ENCODE measurements around the gene CYP19A1. TPM values are rescaled to one million over a fixed set of nuclear protein-coding genes. Genes with fewer than 3 reads are reported as not detected.

The CYP19A1 gene
- total and polyA plus RNA-seq, 9 of the 15 experiments (the other 6 are each of a cell fraction or from before 2014, with no cell fraction given) = 0.16 to 0.63 (median 0.47) TPM; not detected in 3

DNA sequence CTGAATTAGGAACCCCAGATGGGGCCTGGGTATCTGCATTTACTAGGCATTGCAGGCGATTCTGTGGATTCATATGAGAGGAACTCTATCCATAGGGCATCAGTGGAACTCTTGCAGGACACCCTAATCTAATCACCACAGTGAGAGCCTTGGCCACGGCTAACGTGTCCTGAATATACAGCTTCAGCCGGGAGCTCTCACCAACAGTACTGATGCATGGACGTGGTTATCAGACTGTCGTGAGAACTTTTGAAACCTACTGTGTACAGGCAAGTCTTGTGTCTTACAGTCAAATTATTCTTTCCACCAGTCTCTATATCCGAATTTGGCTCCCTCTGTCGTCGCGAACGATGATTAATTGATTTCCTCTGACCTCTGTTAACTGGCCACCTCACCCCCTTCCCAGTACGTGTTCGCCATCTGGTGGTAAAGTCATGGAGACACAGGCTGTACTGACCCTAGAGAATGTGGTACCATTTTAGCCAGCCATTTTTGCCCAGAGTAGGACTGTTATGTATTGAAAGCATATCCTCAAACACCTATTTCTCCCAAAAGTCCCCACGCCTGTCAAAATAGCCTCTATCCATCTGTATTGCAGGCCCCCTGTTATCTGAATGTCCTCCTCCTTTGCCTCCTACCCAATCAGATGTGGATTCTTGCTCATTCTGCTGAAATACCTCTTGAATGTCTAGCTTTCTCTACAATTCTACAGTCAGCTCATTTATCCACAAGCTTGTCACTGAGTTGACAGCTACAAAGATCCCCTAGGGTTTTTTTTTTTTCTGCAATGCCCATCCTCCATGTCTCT is 42.8 kb upstream of the CYP19A1 start:
- intact Hi-C loops (cut with micrococcal nuclease) (loop anchor here (1.0 to 5.0 kb wide), 5 partner anchors 84 to 218 kb away; no protein-coding TSS in a partner anchor), in situ Hi-C loops (cut with MboI) (no loop called here)
- POLR2A ChIA-PET = no interaction called here
- Histone ChIP-seq H3K79me2 (ENCODE audit: control insufficient read depth, insufficient read depth, low read length) (no peaks in the 10 kb centered on the region), H3K4me1 (replicated peaks in 1 of 2; ENCODE audit: control insufficient read depth in 2 of 2, insufficient read depth in 2 of 2, low read length in 2 of 2) (no peaks in the 10 kb centered on the region; a peak in 1 of 5 replicates), H3K27ac (ENCODE audit: extremely low read depth, low read depth, low read length) (no peak overlapping the region), H3K9me1 (ENCODE audit: control insufficient read depth, insufficient read depth, low read length) (no peaks in the 10 kb centered on the region), H2AFZ (ENCODE audit: low read depth, low read length) (no peak overlapping the region), H3K4me3 (no peak overlapping the region), H3K9me3 (replicated peaks; ENCODE audit: control insufficient read depth, insufficient read depth, low read depth, low read length) (no peaks in the 10 kb centered on the region), H3K4me2 (ENCODE audit: insufficient read depth, low read length) (peak overlapping the region; percentile 40; the same call in 1 of the 2 replicates), H3K36me3 (ENCODE audit: control insufficient read depth, insufficient read depth, low read length) (no peaks in the 10 kb centered on the region), H3K9ac (ENCODE audit: insufficient read depth in 1 of 2, low read depth in 2 of 2, low read length in 2 of 2) (no peak overlapping the region), H4K20me1 (replicated peaks; ENCODE audit: control insufficient read depth, insufficient read depth, low read length) (no peaks in the 10 kb centered on the region), H3K27me3 (ENCODE audit: control insufficient read depth in 2 of 2, insufficient read depth in 2 of 2, low read length in 2 of 2) (peaks cover 10 to 45% of the 10 kb centered on the region in 2 experiments)
- under 1% methylated on average over 14 of the region's 14 CpGs for WGBS (ENCODE audit: insufficient coverage, low coverage, missing lambda C conversion rate)
- peak; percentile 97 for ATAC-seq
- peak; percentile 79 to 87 (median 83) for DNase-seq (ENCODE audit: extremely low read depth in 1 of 4, low spot score in 3 of 4)
- BruUV-seq (replicated peaks) = no TSS peak
- CTCF ChIA-PET (ENCODE audit: low intra/inter-chr PET ratio) = interaction anchor here (0.8 to 3.2 kb wide), 8 partner anchors 20 to 395 kb away, joined by 3 to 24 read pairs (median 4); no protein-coding TSS in a partner anchor
- peak; percentile 99 for FAIRE-seq
- TF ChIP-seq PURB (CRISPR knock-in tag; IDR thresholded peaks at IDR 0.05; ENCODE audit: low read depth) (no peak), HCFC1 (IDR thresholded peaks at IDR 0.05; ENCODE audit: low read depth, low read length) (peak; percentile 32; the same call in 1 of the 2 replicates), SREBF2 (CRISPR knock-in tag; IDR thresholded peaks at IDR 0.05) (no peak), CXXC5 (CRISPR knock-in tag; IDR thresholded peaks at IDR 0.05) (0 out of 2 replicates have a peak, but pooled peaks have one; percentile 45), ZNF24 (IDR thresholded peaks at IDR 0.05) (peak; percentile 91), HIVEP1 (CRISPR knock-in tag; IDR thresholded peaks at IDR 0.05) (no peak), POU5F1 (IDR thresholded peaks at IDR 0.05; ENCODE audit: borderline replicate concordance, low read depth, low read length, partially characterized antibody) (no peak), LCOR (CRISPR knock-in tag; IDR thresholded peaks at IDR 0.05) (no peak), NCOA1 (IDR thresholded peaks at IDR 0.05; ENCODE audit: low read depth) (no peak), ELF4 (CRISPR knock-in tag; IDR thresholded peaks at IDR 0.05) (peak; percentile 27; the same call in 1 of the 2 replicates), NCOA4 (IDR thresholded peaks at IDR 0.05; ENCODE audit: partially characterized antibody) (no peak), NFIC (IDR thresholded peaks at IDR 0.05) (no peak), ESRRA (IDR thresholded peaks at IDR 0.05; ENCODE audit: borderline replicate concordance, low read depth) (peak; percentile 48; the same call in 1 of the 2 replicates), NR2F6 (CRISPR knock-in tag; IDR thresholded peaks at IDR 0.05) (peak; percentile 27; the same call in 1 of the 2 replicates)
- TF ChIP-seq, protein P1, sequence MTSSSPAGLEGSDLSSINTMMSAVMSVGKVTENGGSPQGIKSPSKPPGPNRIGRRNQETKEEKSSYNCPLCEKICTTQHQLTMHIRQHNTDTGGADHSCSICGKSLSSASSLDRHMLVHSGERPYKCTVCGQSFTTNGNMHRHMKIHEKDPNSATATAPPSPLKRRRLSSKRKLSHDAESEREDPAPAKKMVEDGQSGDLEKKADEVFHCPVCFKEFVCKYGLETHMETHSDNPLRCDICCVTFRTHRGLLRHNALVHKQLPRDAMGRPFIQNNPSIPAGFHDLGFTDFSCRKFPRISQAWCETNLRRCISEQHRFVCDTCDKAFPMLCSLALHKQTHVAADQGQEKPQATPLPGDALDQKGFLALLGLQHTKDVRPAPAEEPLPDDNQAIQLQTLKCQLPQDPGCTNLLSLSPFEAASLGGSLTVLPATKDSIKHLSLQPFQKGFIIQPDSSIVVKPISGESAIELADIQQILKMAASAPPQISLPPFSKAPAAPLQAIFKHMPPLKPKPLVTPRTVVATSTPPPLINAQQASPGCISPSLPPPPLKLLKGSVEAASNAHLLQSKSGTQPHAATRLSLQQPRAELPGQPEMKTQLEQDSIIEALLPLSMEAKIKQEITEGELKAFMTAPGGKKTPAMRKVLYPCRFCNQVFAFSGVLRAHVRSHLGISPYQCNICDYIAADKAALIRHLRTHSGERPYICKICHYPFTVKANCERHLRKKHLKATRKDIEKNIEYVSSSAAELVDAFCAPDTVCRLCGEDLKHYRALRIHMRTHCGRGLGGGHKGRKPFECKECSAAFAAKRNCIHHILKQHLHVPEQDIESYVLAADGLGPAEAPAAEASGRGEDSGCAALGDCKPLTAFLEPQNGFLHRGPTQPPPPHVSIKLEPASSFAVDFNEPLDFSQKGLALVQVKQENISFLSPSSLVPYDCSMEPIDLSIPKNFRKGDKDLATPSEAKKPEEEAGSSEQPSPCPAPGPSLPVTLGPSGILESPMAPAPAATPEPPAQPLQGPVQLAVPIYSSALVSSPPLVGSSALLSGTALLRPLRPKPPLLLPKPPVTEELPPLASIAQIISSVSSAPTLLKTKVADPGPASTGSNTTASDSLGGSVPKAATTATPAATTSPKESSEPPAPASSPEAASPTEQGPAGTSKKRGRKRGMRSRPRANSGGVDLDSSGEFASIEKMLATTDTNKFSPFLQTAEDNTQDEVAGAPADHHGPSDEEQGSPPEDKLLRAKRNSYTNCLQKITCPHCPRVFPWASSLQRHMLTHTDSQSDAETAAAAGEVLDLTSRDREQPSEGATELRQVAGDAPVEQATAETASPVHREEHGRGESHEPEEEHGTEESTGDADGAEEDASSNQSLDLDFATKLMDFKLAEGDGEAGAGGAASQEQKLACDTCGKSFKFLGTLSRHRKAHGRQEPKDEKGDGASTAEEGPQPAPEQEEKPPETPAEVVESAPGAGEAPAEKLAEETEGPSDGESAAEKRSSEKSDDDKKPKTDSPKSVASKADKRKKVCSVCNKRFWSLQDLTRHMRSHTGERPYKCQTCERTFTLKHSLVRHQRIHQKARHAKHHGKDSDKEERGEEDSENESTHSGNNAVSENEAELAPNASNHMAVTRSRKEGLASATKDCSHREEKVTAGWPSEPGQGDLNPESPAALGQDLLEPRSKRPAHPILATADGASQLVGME (CRISPR knock-in tag; IDR thresholded peaks at IDR 0.05) = no peak
- TF ChIP-seq, protein P2, sequence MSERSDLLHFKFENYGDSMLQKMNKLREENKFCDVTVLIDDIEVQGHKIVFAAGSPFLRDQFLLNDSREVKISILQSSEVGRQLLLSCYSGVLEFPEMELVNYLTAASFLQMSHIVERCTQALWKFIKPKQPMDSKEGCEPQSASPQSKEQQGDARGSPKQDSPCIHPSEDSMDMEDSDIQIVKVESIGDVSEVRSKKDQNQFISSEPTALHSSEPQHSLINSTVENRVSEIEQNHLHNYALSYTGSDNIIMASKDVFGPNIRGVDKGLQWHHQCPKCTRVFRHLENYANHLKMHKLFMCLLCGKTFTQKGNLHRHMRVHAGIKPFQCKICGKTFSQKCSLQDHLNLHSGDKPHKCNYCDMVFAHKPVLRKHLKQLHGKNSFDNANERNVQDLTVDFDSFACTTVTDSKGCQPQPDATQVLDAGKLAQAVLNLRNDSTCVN (CRISPR knock-in tag; IDR thresholded peaks at IDR 0.05) = no peak

Measured in K562 (cell line).